Measurements from ENCODE around the gene UPK1B.
A peak's percentile ranks its signal among the peaks of the same experiment; 100 is the strongest.
"Not testable (repeated sequence)": the region's sequence is repeated elsewhere in the genome, so short reads cannot be mapped to it uniquely, and the experiment has no call there.

UPK1B gene

DNA sequence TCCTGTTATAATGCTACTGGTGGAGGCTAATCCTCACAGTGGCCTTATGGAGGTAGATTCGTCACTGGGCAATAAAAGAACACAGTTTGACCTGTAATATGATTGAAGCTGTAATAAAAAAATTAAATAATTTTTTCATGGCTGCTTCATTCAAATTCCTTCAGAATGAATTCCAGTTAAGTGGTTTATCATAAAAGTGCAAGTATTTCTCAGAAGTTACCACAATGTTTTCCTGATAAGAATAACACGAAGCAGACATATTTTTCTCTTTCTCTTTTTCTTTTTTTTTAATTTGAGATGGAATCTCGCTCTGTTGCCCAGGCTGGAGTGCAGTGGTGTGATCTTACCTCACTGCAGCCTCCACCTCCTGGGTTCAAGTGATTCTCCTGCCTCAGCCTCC is 51.7 kb downstream of the UPK1B start:
- DNase-seq (ENCODE audit: low spot score): no peak

DNA sequence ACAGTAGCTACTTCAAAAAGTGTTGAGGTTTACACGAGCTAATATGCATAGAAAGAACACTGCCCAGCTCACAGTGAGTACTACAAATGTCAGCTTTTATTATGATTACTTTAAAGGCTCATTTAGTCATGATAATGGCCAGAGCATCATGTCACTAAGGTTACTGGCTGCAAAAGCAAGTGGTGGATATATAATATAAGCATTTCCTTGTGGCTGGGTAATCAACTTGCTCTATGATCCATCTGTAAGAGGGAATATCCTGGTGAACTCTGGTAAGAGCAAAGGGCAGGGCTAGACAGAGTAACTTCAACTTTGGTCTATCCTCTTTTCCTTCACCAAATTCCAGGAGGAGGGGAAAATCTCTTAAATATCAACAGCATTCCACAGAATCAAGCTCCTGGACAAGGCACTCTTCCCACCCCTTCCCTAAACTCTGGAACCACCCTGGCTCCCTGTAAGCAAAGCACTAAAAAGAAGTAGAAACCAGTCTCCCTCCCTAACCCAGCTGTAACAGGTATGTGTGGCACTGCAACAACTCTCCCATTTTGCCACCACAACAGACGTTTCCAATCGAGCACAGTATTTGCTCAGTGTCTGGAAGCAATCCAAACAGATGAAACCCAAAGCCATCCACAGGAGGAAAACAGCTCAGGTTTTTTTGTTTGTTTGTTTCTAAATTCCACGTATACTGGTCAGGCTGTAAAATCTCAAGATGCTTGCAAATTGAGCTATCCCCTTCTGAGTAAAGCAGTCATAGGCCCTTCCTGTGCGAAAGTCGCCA is 53.9 kb downstream of the UPK1B start:
- DNase-seq (ENCODE audit: low spot score): no peak

DNA sequence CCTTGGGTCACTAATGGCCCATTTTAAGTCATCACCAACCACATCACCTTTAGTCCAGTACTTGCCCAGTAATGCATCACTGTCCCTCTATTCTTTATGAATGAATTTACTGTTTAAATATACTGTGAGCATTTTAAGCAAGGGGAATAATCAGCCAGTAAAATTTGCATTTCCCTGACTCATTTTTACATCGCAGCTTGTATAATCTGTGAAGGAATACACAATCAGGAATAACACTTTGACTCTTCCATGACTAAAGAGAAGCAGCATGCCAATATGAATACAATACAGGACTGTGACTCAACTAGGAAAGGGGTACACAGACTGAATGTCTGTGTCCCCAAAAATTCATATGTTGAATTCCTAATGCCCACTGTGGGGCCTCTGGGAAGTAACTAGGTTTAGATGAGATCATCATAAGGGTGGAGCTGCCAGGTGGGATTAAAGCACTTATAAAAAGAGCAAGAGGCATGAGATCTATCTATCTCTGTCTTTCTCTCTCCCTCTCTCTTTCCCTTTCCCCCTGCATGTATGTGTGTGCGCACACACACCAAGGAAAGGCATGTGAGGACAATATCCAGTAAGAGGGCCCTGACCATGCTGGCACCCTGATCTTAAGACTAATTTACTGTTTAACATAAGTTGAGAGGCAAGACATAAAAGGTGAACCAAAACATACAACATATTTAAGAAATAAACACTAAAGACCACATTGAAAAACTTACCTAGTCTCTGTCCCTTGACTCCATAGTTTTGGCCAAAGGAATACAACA is 55.2 kb downstream of the UPK1B start:
- DNase-seq (ENCODE audit: low spot score): no peak

DNA sequence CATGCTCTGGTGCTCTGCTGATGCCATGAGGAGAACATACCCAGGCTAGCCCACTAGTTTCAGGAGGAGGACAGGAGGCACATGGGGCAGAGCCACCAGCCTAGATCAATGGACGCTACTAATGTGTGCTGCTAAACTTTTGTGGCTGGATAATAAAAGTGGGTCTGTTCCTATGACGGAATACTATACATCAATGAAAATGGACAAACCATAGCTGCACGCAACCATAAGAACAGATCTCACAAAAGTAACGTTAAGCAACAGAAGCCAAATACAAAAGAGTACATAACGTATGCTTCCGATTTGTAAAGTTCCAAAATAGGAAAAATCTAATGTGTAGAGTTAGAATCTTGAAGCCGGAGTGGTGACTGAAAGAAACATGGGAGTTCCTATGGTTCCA is 55.8 kb downstream of the UPK1B start:
- no peak for DNase-seq (ENCODE audit: low spot score)

DNA sequence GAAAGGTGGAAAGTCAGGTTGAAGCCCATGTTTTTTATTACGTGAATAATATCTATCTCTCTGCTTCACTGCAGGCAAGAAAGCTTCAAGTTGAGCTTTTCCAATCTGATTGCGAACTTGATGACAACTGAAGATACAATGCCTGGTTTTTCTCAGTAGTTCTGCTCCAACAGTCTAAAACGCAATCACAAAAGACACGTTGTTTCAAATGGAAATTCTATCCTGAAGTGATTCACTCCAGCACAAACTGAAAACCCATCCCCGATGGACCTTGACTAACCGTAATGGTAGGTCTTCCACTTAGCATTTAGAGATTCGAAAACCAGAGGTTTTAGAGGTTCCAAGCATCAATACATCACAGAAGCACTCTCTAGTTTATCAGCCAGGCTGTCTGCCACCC is 56.7 kb downstream of the UPK1B start:
- peak; percentile 40 for DNase-seq (ENCODE audit: low spot score)

DNA sequence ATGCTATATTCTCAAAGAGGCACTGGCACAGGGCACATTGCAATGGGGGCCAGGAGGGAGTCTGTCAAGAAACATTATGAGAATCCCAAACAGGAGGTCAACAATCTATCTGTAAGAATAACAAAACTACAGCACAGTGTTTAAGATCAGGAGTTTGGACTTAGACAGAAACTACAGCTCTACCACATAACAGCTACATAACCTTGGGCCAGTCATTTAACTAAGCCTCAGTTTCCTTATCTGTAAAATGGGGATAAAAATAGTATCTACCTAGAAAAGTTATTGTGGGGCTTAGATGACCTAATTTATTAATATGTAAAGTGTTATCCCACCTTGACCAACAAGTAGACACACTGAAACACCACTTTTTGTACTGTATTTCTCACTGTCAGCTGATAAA is 57.3 kb downstream of the UPK1B start:
- DNase-seq (ENCODE audit: low spot score): no peak

DNA sequence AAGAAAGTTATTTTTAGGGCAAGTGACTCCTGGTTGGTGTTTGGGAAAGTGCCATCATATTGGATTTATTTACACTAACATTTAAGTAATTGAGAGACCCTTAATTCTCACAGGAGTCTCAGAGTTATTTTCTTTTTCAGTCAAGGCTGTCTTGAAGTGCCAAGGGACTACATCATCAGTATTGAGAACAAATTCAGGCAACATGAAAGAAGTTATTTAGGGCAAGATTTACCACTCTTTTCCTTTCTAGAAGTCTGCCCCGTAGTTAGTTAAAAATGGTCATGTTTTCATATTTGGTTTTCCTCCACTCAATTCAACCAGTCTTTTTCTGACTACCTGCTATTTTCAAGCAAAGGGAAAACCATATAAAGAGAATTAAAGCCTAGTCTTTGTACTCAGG is 61.2 kb downstream of the UPK1B start:
- no peak for DNase-seq (ENCODE audit: low spot score)

DNA sequence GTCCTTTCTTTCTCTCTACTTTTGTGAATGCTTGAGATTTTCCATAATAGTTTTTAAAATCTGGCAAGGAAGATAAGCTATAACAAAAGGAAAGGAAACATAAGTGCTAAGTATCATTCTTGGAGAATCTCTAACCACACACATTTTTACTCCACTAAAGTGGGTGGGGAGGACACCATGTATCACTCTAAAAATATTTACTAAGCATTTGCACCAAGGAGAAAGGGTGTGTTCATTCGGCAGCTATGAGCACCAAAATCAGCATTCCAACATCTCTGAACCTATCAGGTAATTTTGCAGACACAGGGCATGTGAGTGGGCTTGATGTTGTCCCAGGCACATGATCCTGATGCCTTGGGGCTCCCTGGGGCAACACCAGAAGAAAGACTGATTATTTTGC is 61.8 kb downstream of the UPK1B start:
- no peak for DNase-seq (ENCODE audit: low spot score)

DNA sequence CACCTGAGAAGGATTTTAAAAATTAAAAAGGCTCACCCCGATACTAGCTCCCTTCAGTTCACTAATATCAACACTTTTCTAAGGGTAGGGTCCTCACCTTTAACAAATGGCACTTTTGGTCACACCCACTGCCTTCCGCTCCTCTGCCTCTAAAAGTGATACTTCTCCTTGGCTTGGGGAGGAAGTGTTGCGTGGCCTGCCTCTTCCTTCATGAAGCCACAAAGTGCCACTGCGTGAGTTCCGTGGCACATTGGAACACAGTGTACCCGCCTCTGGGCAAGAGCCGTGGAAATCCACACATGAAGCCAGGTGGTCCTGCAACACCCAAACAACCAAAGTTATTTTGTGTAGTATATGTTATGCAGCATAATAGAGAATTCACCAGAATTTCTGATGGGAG is 63.4 kb downstream of the UPK1B start:
- DNase-seq (ENCODE audit: low spot score): no peak

DNA sequence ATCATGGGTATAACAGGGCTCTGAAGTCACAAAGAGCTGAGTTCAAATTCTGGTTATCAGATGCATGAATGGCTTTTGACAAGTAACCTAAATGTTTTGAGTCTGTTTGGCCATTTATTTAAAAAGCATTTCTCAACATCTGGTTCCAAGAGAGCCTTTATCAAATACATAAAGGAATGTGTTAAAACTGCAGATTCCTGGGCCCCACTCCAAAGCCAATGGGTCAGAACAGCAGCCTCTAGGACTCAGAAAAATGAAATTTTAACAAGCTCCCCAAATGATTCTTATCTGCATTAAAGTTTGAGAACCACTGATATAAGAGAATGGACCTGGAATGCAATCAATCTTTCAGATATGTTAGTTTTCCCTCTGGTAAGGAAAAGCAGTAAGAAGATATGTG is 63.9 kb downstream of the UPK1B start:
- DNase-seq (ENCODE audit: low spot score): no peak

DNA sequence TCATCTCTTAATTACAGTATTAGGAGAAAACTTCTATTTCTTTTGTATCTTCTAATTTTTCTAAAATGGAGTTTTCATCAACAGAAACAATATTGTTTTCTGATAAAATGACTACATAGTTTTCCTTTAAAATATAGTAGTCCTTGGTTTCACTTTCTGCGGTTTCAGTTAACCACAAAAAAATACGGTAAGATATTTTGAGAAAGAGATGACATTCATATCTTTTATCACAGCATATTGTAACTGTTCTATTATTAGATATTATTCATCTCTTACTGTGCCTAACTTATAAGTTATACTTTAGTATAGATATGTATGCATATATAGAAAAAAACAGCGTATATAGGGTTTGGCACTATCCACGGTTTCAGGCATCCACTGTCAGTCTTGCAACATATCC is 65.0 kb downstream of the UPK1B start:
- no peak for DNase-seq (ENCODE audit: low spot score)

DNA sequence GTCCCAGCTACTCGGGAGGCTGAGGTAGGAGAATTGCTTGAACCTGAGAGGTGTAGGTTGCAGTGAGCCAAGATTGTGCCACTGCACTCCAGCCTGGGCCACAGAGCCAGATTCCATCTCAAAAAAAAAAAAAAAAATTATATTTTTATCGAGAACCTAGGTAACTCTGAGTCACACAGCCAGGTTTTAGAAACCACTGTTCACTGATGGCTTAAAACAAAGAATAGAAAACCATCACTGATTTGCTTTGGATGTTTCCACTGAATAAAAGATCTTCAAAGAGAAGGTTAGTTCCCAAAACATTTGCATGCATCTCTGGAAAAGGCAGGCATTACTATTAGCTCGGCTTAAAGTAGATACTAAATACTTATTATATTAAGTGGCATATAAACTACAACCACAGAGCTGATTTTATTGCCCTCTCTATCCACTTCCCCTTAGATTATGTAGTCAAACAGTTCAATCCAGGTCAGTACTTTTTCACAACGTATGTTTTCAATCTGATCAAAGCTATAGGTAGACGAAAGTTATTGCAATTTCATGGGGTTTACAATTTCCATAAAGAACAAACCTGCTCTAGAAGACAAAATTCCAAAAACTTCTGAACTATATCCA is 65.9 kb downstream of the UPK1B start:
- no peak for DNase-seq (ENCODE audit: low spot score)

DNA sequence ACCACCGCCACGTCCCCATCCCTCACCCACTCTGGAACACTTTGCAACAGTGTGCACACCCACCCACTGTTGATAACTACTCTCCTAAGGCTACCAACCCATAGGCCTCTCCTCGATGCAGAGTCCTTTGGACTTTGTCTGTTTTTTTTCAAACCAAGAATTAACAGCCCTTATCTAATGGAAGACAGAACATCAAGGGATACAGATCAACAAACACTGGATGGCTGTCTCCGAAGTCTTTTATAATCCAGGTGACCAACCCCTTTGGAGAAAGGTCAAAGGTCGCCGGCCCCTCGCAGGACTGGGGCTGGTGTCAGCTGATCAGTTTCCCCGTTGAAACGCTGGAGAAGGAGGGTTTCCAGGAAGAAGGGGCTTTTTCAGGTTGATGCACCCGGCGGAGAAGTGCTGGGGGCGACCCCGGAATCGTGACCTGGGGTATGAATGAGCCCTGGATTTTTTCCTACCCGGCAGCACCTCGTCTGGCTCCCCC is 66.7 kb downstream of the UPK1B start:
- no peak for DNase-seq (ENCODE audit: low spot score)

DNA sequence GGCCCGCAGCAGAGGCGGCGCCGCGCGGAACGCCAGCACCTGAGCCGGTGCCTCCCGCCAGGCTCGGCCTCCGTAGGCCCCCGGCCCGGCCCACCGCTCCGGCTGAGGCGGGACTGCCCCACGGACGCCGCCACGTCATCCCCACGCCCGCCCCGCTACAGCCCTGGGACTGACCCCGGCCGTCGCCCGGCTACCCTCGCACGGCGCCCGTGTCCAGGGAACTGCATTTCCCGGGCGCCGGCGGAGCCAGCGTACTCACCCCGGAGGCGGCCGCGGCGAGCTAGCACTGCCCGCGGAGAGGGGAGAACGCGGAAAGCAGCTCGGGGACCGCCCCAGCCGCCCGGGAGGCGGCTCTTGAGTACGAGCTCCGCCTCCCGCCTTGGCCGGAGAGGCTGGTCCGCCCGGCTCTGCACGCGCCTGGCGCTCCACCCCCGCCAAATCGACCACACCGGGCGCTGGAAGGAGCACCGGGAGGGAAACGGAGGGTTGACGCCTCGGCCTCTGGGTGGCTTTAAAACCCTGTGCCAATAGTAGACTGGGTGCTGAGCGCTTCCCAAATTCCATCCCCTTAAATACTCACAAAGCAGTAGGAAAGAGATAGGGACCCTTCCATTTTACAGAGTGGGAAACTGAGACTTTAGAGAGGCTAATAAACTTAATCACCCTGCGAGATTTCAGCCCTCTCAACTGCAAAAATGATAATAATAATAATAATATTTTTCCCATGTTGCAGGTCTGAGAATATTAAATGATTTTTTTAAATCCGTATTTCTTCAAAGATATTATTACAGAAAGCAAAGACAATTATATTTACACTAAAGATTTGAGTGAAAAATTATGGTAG is 67.4 kb downstream of the UPK1B start, which contains the start of gene B4GALT4:
TSS of gene B4GALT4 (minus strand) at position 288 of the 844 bp plus-strand sequence. CDS start 10,779 bp downstream, outside the sequence.
- DNase-seq (ENCODE audit: low spot score): peak; percentile 84

DNA sequence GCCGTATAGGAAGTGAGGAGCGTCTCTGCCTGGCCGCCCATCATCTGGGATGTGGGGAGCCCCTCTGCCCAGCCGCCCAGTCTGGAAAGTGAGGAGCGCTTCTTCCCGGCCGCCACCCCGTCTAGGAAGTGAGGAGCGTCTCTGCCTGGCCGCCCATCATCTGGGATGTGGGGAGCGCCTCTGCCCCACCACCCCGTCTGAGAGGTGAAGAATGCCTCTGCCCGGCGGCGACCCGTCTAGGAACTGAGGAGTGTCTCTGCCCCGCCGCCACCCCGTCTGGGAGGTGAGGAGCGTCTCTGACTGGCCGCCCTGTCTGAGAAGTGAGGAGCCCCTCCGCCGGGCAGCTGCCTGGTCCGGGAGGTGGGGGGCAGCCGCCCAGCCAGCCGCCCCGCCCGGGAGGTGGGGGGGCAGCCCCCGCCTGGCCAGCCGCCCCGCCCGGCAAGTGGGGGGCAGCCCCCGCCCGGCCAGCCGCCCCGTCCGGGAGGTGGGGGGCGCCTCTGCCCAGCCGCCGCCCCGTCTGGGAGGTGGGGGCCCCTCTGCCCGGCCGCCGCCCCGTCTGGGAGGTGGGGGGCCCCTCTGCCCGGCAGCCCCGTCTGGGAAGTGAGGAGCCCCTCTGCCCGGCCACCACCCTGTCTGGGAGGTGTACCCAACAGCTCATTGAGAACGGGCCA is 69.1 kb downstream of the UPK1B start:
- not testable (repeated sequence) for DNase-seq (ENCODE audit: low spot score)

DNA sequence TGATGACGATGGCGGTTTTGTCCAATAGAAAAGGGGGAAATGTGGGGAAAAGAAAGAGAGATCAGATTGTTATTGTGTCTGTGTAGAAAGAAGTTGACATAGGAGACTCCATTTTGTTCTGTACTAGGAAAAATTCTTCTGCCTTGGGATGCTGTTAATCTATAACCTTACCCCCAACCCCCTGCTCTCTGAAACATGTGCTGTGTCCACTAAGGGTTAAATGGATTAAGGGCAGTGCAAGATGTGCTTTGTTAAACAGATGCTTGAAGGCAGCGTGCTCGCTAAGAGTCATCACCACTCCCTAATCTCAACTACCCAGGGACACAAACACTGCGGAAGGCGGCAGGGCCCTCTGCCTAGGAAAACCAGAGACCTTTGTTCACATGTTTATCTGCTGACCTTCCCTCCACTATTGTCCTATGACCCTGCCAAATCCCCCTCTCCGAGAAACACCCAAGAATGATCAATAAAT is 69.7 kb downstream of the UPK1B start:
- DNase-seq (ENCODE audit: low spot score): not testable (repeated sequence)

DNA sequence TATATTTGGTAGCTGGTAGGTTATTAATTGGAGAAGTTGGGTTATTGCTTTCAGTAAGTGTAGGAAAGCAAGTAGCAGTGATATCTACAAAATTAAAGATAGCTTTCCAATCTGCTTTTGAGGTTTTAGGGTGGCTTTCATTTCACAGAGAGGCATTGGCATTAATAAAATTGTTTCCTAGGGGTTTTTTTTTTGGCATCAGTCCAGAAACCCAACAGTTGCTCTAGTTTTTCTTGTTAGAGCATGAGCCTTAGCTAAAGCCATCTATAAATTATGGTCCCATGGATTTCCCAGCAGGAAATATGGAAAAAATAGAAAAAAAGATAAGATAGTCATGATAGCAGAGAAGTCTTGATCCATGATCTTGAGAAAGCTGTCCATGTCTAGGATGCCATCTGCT is 70.3 kb downstream of the UPK1B start:
- DNase-seq (ENCODE audit: low spot score): no peak

DNA sequence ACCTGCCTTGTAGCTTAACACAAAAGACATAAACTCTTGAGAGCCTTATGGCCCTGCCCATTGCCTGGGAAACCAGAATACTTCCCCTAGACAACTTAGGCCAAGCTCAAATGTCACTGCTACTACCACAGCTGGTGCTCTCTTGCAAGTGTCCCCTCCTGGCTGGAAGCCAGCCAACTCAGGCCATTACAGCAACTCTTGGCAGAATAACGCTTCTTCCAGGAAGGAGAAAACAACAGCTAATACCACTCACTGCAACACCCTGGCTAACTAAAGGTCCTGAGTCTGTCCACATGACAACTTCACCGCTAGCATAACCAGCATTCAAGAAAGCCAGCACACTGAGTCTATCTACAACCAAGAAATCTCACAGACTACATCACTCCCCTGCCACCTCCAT is 72.4 kb downstream of the UPK1B start:
- no peak for DNase-seq (ENCODE audit: low spot score)
